Measurements from ENCODE around the gene CTNNBL1.

GRCh38 chr20:37839955-37840354, 146.1 kb downstream of the CTNNBL1 start:
- TF ChIP-seq TAF1 (IDR thresholded peaks at IDR 0.05; ENCODE audit: borderline replicate concordance, low read depth, low read length) (no peak), POLR2AphosphoS5 (IDR thresholded peaks at IDR 0.05; ENCODE audit: low read depth, low read length) (no peak)

Measured in GM12892 (cell line).